Neuronal stem cell (in vitro differentiated cells): Measurements from ENCODE around the gene NRSN2.

Experiments used
- DNase-seq: peaks from one replicate; pipeline ENCODE4 v3.0.0-alpha.2; 2013; ENCODE audit warnings: low spot score
- H2AFZ ChIP-seq: one replicate; pipeline ENCODE4 v1.6.1; 2013; ENCODE audit warnings: mild to moderate bottlenecking, low read length, inconsistent platforms
- H2AK5ac ChIP-seq: 2 replicates; pipeline ENCODE4 v1.6.1; 2013; ENCODE audit warnings: low read depth, mild to moderate bottlenecking, inconsistent platforms, low read length, moderate library complexity, mixed read lengths
- H2BK120ac ChIP-seq: 2 replicates; pipeline ENCODE4 v1.6.1; 2013; ENCODE audit warnings: low read depth, mild to moderate bottlenecking, inconsistent platforms, low read length, moderate library complexity, mixed read lengths
- H2BK12ac ChIP-seq: one replicate; pipeline ENCODE4 v1.6.1; 2013; ENCODE audit warnings: low read length, inconsistent platforms
- H2BK15ac ChIP-seq: 2 replicates; pipeline ENCODE4 v1.6.1; 2013; ENCODE audit warnings: mild to moderate bottlenecking, low read length, inconsistent platforms, mixed read lengths
- H2BK5ac ChIP-seq: one replicate; pipeline ENCODE4 v1.6.1; 2013; ENCODE audit warnings: inconsistent platforms, mild to moderate bottlenecking, low read length, moderate library complexity
- H3K14ac ChIP-seq: one replicate; pipeline ENCODE4 v1.6.1; 2013; ENCODE audit warnings: low read length, inconsistent platforms
- H3K18ac ChIP-seq: 2 replicates; pipeline ENCODE4 v1.6.1; 2013; ENCODE audit warnings: low read length, inconsistent platforms
- H3K23ac ChIP-seq: 2 replicates; pipeline ENCODE4 v1.6.1; 2013; ENCODE audit warnings: low read depth, mild to moderate bottlenecking, mixed read lengths, low read length, inconsistent platforms; ENCODE audit not compliant: poor library complexity
- H3K27ac ChIP-seq: replicated peaks from 3 replicates; pipeline ENCODE4 v1.5.1; 2013; ENCODE audit warnings: low read length, inconsistent platforms
- H3K27me3 ChIP-seq, 3 experiments: 2 replicates each; pipeline ENCODE4 v1.6.1; 2013; ENCODE audit warnings: low read length in 3 of 3, mild to moderate bottlenecking in 2 of 3, inconsistent platforms in 1 of 3, low read depth in 1 of 3, mixed read lengths in 1 of 3, moderate library complexity in 1 of 3; ENCODE audit not compliant: control insufficient read depth in 3 of 3, insufficient read depth in 3 of 3
- H3K36me3 ChIP-seq, 2 donors: replicated peaks in 1 of 2; 2 replicates each; pipeline ENCODE4 v1.6.1; 2013; ENCODE audit warnings: low read length in 2 of 2; ENCODE audit not compliant: control insufficient read depth in 2 of 2, insufficient read depth in 2 of 2
- H3K4ac ChIP-seq: 2 replicates; pipeline ENCODE4 v1.6.1; 2013; ENCODE audit warnings: inconsistent platforms, mild to moderate bottlenecking, low read length, moderate library complexity
- H3K4me1 ChIP-seq, 2 donors: 1 replicate in 1 of 2; 2 replicates in 1 of 2; pipeline ENCODE4 v1.6.1; 2013; ENCODE audit warnings: low read length in 2 of 2, low read depth in 1 of 2; ENCODE audit not compliant: control insufficient read depth in 2 of 2, insufficient read depth in 1 of 2
- H3K4me2 ChIP-seq: one replicate; pipeline ENCODE4 v1.6.1; 2013; ENCODE audit warnings: mild to moderate bottlenecking, low read length, inconsistent platforms; ENCODE audit not compliant: insufficient read depth, poor library complexity, severe bottlenecking
- H3K4me3 ChIP-seq, 2 donors: 2 replicates each; pipeline ENCODE4 v1.5.1; 2013; ENCODE audit warnings: low read length in 2 of 2, mild to moderate bottlenecking in 2 of 2, inconsistent platforms in 1 of 2, moderate library complexity in 1 of 2
- H3K79me1 ChIP-seq: one replicate; pipeline ENCODE4 v1.6.1; 2013; ENCODE audit warnings: low read depth, mild to moderate bottlenecking, inconsistent platforms, low read length, moderate library complexity
- H3K9ac ChIP-seq: one replicate; pipeline ENCODE4 v1.6.1; 2013; ENCODE audit warnings: mild to moderate bottlenecking, low read depth, low read length, inconsistent platforms; ENCODE audit not compliant: poor library complexity
- H3K9me3 ChIP-seq, 2 donors: replicated peaks in 1 of 2; 2 replicates each; pipeline versions ENCODE3 to v1.6.1; 2013; ENCODE audit warnings: low read length in 2 of 2, mild to moderate bottlenecking in 2 of 2, inconsistent platforms in 1 of 2, low read depth in 1 of 2, mixed read lengths in 1 of 2, moderate library complexity in 1 of 2; ENCODE audit not compliant: control insufficient read depth in 2 of 2, insufficient read depth in 1 of 2
- H4K8ac ChIP-seq: one replicate; pipeline ENCODE4 v1.6.1; 2013; ENCODE audit warnings: low read depth, mild to moderate bottlenecking, inconsistent platforms, low read length, moderate library complexity
- H4K91ac ChIP-seq: one replicate; pipeline ENCODE4 v1.6.1; 2013; ENCODE audit warnings: low read length, low read depth, mild to moderate bottlenecking, inconsistent platforms; ENCODE audit not compliant: poor library complexity
- WGBS, 2 donors: extraction: QIAGEN DNeasy Blood & Tissue Kit; methylation state at CpG; one replicate each; pipeline ENCODE4 v1.1.7; 2013; ENCODE audit warnings: missing lambda C conversion rate in 2 of 2, mixed read lengths in 1 of 2; ENCODE audit not compliant: insufficient read length in 2 of 2, insufficient replicate concordance in 1 of 2; ENCODE audit errors: extremely low coverage in 2 of 2; 5-methylcytosine and 5-hydroxymethylcytosine counted together

NRSN2 gene

GRCh38 chr20:382291-383115, 35.6 kb downstream of the NRSN2 start:
- Histone ChIP-seq H4K91ac (no peak overlapping the region), H2AFZ (peak overlapping the region; percentile 94), H3K36me3 (no peaks in the 10 kb centered on the region), H3K79me1 (no peaks in the 10 kb centered on the region), H2AK5ac (no peak overlapping the region), H3K4ac (no peak overlapping the region), H2BK12ac (no peak overlapping the region), H3K23ac (no peak overlapping the region), H4K8ac (no peak overlapping the region), H3K9ac (no peak overlapping the region), H3K27me3 (peaks cover 2 to 16% (median 12%) of the 10 kb centered on the region in 3 experiments), H3K14ac (no peak overlapping the region), H3K9me3 (no peaks in the 10 kb centered on the region), H3K4me3 (peak overlapping the region; percentile 65 to 69), H3K4me1 (peaks cover 4 to 5% of the 10 kb centered on the region in 2 donors), H2BK15ac (no peak overlapping the region), H2BK120ac (no peak overlapping the region), H3K4me2 (peak overlapping the region; percentile 97), H3K18ac (no peak overlapping the region), H3K27ac (no peak overlapping the region), H2BK5ac (no peak overlapping the region)
- DNase-seq = no peak
- WGBS, 2 donors = no CpG with 5 or more reads among the region's 8 CpGs

DNA sequence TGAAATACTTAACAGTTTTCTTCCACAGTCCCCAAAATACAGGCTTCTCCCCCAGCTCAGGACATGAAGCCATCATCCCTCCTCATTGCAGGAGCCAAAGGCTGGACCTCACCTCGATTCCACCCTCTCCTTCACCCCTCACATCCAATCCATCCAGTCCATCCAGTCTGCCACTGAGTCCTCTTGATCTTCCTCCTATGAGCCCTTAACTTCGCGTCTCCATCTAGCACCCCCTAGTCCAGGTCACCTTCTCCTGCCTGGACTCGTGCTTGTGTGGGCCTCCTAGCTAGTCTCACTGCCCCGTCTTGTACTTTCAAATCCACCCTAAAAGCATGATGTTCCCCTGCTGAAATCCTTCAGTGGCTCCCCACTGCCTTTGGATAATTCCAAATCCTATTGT, 37.0 kb downstream of the NRSN2 start:
- no peak overlapping the region for H3K27ac ChIP-seq
- WGBS, 2 donors = no CpG with 5 or more reads among the region's 5 CpGs
- H3K4me1 ChIP-seq = peaks cover 4 to 5% of the 10 kb centered on the region in 2 donors
- H4K91ac ChIP-seq = no peak overlapping the region
- no peak overlapping the region for H3K9ac ChIP-seq
- no peak overlapping the region for H2BK15ac ChIP-seq
- no peak overlapping the region for H2BK5ac ChIP-seq
- H3K27me3 ChIP-seq = peaks cover 2 to 16% (median 9%) of the 10 kb centered on the region in 3 experiments
- H3K4ac ChIP-seq = no peak overlapping the region
- no peak for DNase-seq
- H2AFZ ChIP-seq = no peak overlapping the region
- H4K8ac ChIP-seq = no peak overlapping the region
- no peaks in the 10 kb centered on the region for H3K79me1 ChIP-seq
- H3K23ac ChIP-seq = no peak overlapping the region
- H2BK120ac ChIP-seq = no peak overlapping the region
- H3K4me2 ChIP-seq = no peak overlapping the region
- no peak overlapping the region for H3K14ac ChIP-seq
- H2BK12ac ChIP-seq = no peak overlapping the region
- no peak overlapping the region for H2AK5ac ChIP-seq
- H3K4me3 ChIP-seq = no peak overlapping the region
- H3K9me3 ChIP-seq = no peaks in the 10 kb centered on the region
- peaks cover 3 to 12% of the 10 kb centered on the region in 2 donors for H3K36me3 ChIP-seq
- H3K18ac ChIP-seq = no peak overlapping the region

DNA sequence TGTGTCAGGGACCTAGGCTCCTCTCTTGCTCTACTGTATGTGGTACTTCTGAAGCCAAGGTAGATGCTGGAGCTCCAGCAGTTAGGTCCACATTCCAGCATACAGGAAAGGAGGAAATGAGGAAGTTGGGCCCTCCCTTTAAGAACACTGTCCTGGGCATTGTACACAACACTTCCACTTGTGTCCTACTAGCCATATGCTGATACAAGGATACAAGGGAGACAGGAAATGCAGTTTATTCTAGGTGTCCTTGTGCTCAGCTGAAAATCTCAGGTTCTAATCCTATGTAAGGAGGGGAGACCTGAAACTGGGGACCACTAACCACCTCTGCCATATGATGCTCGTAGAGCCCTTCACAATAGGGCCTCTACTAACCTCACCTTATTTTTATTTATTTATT, 37.8 kb downstream of the NRSN2 start:
- Histone ChIP-seq H3K4me3 (no peak overlapping the region), H4K8ac (peak overlapping the region; percentile 73), H3K4me2 (no peak overlapping the region), H3K4me1 (peaks cover 4 to 5% of the 10 kb centered on the region in 2 donors), H3K4ac (no peak overlapping the region), H3K36me3 (peaks cover 3 to 20% of the 10 kb centered on the region in 2 donors), H2BK12ac (no peak overlapping the region), H3K9ac (no peak overlapping the region), H2BK5ac (no peak overlapping the region), H4K91ac (no peak overlapping the region), H3K79me1 (no peaks in the 10 kb centered on the region), H3K23ac (no peak overlapping the region), H2BK15ac (no peak overlapping the region), H3K18ac (no peak overlapping the region), H3K27ac (no peak overlapping the region), H3K9me3 (no peaks in the 10 kb centered on the region), H2AK5ac (no peak overlapping the region), H3K14ac (no peak overlapping the region), H2AFZ (no peak overlapping the region), H2BK120ac (no peak overlapping the region), H3K27me3 (peaks cover 2 to 16% (median 7%) of the 10 kb centered on the region in 3 experiments)
- DNase-seq = no peak
- WGBS, 2 donors = no CpG with 5 or more reads among the region's 1 CpG

DNA sequence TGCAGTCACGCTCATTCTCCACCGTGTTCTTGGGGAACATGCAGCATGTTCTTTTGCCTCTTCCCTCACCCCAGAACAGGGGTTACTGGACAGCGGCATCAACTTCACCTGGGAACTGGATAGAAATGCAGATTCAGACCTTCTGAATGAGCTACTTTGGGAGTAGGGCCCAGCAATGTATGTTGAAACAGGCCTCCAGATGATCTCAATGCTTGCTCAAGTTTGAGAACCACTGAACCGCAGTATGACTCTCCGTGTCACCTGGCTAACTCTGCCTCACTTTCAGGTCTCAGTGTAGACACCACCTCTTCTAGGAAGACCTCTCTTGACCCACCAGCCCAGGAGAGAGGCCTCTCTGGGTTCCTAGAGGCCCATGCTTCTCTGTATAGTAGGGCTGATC, 38.5 kb downstream of the NRSN2 start:
- Histone ChIP-seq H2AFZ (no peak overlapping the region), H2BK15ac (no peak overlapping the region), H3K9me3 (no peaks in the 10 kb centered on the region), H2AK5ac (no peak overlapping the region), H4K8ac (no peak overlapping the region), H2BK120ac (no peak overlapping the region), H2BK5ac (no peak overlapping the region), H3K23ac (no peak overlapping the region), H4K91ac (no peak overlapping the region), H3K4me1 (peaks cover 4 to 5% of the 10 kb centered on the region in 2 donors), H2BK12ac (no peak overlapping the region), H3K14ac (no peak overlapping the region), H3K36me3 (peaks cover 3 to 25% of the 10 kb centered on the region in 2 donors), H3K4me3 (no peak overlapping the region), H3K27me3 (peaks cover 2 to 16% (median 4%) of the 10 kb centered on the region in 3 experiments), H3K79me1 (no peaks in the 10 kb centered on the region), H3K4me2 (no peak overlapping the region), H3K4ac (no peak overlapping the region), H3K9ac (no peak overlapping the region), H3K18ac (no peak overlapping the region), H3K27ac (no peak overlapping the region)
- no CpG with 5 or more reads among the region's 5 CpGs for WGBS, 2 donors
- no peak for DNase-seq
